GM19455 (cell line): ENCODE measurements around the gene ZNF354B.
"Not testable (repeated sequence)": the region's sequence is repeated elsewhere in the genome, so short reads cannot be mapped to it uniquely, and the experiment has no call there.

ENCODE experiments used
- ATAC-seq: cut with Tn5 transposase; IDR thresholded peaks from one replicate; pipeline ENCODE4 v1.9.1; 2021; ENCODE audit not compliant: unreplicated experiment

ZNF354B gene

DNA sequence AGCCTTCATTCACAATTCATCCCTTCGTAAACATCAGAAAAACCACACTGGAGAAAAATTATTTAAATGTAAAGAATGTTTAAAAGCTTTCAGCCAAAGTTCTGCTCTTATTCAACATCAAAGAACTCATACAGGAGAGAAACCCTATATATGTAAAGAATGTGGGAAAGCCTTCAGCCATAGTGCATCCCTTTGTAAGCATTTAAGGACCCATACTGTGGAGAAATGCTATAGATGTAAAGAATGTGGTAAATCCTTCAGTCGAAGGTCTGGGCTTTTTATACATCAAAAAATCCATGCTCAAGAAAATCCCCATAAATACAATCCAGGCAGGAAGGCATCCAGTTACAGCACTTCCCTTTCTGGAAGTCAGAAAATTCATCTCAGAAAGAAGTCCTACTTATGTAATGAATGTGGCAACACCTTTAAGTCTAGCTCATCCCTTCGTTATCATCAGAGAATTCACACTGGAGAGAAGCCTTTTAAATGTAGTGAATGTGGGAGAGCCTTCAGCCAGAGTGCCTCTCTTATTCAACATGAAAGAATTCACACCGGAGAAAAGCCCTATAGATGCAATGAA, 23.5 kb downstream of the ZNF354B start:
- not testable (repeated sequence) for ATAC-seq

- no peak for ATAC-seq
These were observed 24.2 kb downstream of the ZNF354B start for GRCh38 chr5:178883815-178884430.

- ATAC-seq = no peak
These were observed 36.1 kb downstream of the ZNF354B start, which contains the start of gene ZFP2 for GRCh38 chr5:178895615-178896571. Gene ZFP2 (plus strand): TSS chr5:178895913. CDS start chr5:178931314, 35,401 bp downstream.

DNA sequence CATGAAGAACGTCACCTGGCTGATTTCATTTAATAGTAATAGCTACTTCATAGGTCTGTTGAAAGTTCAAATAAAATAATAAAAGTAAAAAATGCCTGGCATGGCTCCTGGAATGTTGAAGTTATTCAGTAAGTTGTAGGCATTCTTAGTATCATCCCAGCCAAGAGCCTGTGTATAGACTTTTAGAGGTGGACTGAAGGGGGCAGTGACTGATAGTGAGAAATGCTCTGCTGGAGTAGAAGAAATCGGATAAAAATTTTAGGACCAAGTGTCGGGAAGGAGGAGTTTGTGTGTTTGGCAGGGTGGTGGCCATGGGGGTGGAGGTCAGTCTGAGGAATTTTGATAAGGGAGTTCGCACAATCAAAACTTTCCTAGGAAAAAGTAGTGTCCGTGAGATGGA, 39.5 kb downstream of the ZNF354B start:
- ATAC-seq = no peak

DNA sequence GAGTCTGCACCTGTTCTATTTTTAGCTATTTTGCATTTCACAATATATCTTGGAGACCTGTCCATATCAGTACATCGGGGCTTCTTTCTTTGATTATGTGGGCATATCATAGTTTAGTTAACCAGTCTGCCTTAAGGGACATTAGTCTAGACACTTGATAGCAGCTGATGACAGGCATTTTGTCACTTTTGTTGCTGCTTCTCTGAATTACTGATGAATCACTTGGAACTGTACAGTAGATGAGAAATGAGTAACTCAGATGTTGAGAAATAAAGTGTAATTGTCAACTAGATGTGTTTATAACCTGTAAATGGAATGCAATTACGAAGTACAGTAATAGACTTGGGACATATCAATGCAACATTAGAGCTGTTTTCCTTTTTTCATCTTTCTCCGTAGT, 43.1 kb downstream of the ZNF354B start:
- no peak for ATAC-seq

- ATAC-seq = no peak
These were observed 72.3 kb downstream of the ZNF354B start for GRCh38 chr5:178931846-178932760.
